IMR-90 (cell line): ENCODE measurements around the gene MCM5. TPM values are rescaled to one million over a fixed set of nuclear protein-coding genes. Genes with fewer than 3 reads are reported as not detected.

ENCODE experiments used
- ATAC-seq: fragments of 200-7000 bp; cut with Tn5 transposase; 2 replicates; pipeline ENCODE4 v1.9.1; 2020; ENCODE audit warnings: low read depth, mild to moderate bottlenecking, moderate library complexity
- BruUV-seq: library from RNA; stranded (reverse); fragments of 400-500 nt; replicated peaks from 2 replicates; lab custom pipeline; 2021; lab: Mats Ljungman, UMichigan
- CTCF ChIA-PET: fragments of 300-600 bp; formaldehyde crosslinking; extraction: SDS; loops from one replicate; lab custom pipeline; 2021; ENCODE audit warnings: antibody characterized with exemption; lab: Yijun Ruan, JAX
- POLR2A ChIA-PET: fragments of 300-600 bp; sonication (Branson Sonifier 250); formaldehyde crosslinking; loops from one replicate; lab custom pipeline; 2022; ENCODE audit warnings: antibody characterized with exemption; ENCODE audit not compliant: unreplicated experiment; lab: Charles Lee
- DNase-seq: peaks from one replicate; pipeline ENCODE4 v3.0.0; 2013
- H2AFZ ChIP-seq: replicated peaks from 2 replicates; pipeline ENCODE3; 2013; ENCODE audit warnings: low read length, mild to moderate bottlenecking; ENCODE audit not compliant: poor library complexity
- H2AK5ac ChIP-seq: 2 replicates; pipeline ENCODE4 v1.6.1; 2013; ENCODE audit warnings: low read depth, low read length, inconsistent platforms
- H2AK9ac ChIP-seq: replicated peaks from 2 replicates; pipeline ENCODE3; 2013; ENCODE audit warnings: mild to moderate bottlenecking, low read depth, low read length, moderate library complexity; ENCODE audit not compliant: poor library complexity
- H2BK120ac ChIP-seq: 2 replicates; pipeline ENCODE4 v1.6.1; 2013; ENCODE audit warnings: low read depth, low read length, inconsistent platforms
- H2BK15ac ChIP-seq: 3 replicates; pipeline ENCODE4 v1.6.1; 2013; ENCODE audit warnings: low read depth, low read length, inconsistent platforms
- H2BK20ac ChIP-seq: 2 replicates; pipeline ENCODE4 v1.6.1; 2013; ENCODE audit warnings: low read depth, mild to moderate bottlenecking, inconsistent platforms, low read length, moderate library complexity
- H2BK5ac ChIP-seq: 2 replicates; pipeline ENCODE4 v1.6.1; 2013; ENCODE audit warnings: mild to moderate bottlenecking, low read depth, low read length, inconsistent platforms; ENCODE audit not compliant: poor library complexity, severe bottlenecking
- H3K14ac ChIP-seq: replicated peaks from 2 replicates; pipeline ENCODE4 v1.6.1; 2013; ENCODE audit warnings: low read depth, low read length, inconsistent platforms
- H3K18ac ChIP-seq: 2 replicates; pipeline ENCODE4 v1.6.1; 2013; ENCODE audit warnings: low read depth, low read length, control low read depth
- H3K23ac ChIP-seq: 2 replicates; pipeline ENCODE4 v1.6.1; 2013; ENCODE audit warnings: low read depth, low read length, inconsistent platforms
- H3K27ac ChIP-seq: 2 replicates; pipeline ENCODE4 v1.5.1; 2013; ENCODE audit warnings: mild to moderate bottlenecking, control low read depth, low read length; ENCODE audit not compliant: insufficient read depth
- H3K27me3 ChIP-seq: 2 replicates; pipeline ENCODE4 v1.6.1; 2013; ENCODE audit warnings: low read length; ENCODE audit not compliant: control insufficient read depth, insufficient read depth
- H3K36me3 ChIP-seq: 2 replicates; pipeline ENCODE4 v1.6.1; 2013; ENCODE audit warnings: low read length, mixed read lengths; ENCODE audit not compliant: control insufficient read depth, insufficient read depth
- H3K4ac ChIP-seq: 2 replicates; pipeline ENCODE4 v1.6.1; 2013; ENCODE audit warnings: low read depth, low read length, inconsistent platforms
- H3K4me1 ChIP-seq: 2 replicates; pipeline ENCODE4 v1.6.1; 2013; ENCODE audit warnings: low read length, mixed read lengths; ENCODE audit not compliant: control insufficient read depth, insufficient read depth
- H3K4me2 ChIP-seq: 2 replicates; pipeline ENCODE4 v1.6.1; 2013; ENCODE audit warnings: low read depth, mild to moderate bottlenecking, control low read depth, low read length, moderate library complexity
- H3K4me3 ChIP-seq: 2 replicates; pipeline ENCODE4 v1.5.1; 2013; ENCODE audit warnings: low read depth, mild to moderate bottlenecking, control low read depth, low read length, moderate library complexity; ENCODE audit not compliant: insufficient read depth
- H3K56ac ChIP-seq: 2 replicates; pipeline ENCODE4 v1.6.1; 2013; ENCODE audit warnings: low read length, inconsistent platforms; ENCODE audit not compliant: insufficient read depth; ENCODE audit errors: extremely low read depth
- H3K79me1 ChIP-seq, 2 experiments: 2 replicates each; pipeline ENCODE4 v1.6.1; 2013; ENCODE audit warnings: low read length in 2 of 2, inconsistent platforms in 1 of 2, low read depth in 1 of 2
- H3K9ac ChIP-seq: 2 replicates; pipeline ENCODE4 v1.6.1; 2013; ENCODE audit warnings: low read depth, low read length, control low read depth
- H3K9me1 ChIP-seq: 2 replicates; pipeline ENCODE4 v1.6.1; 2013; ENCODE audit warnings: low read length, inconsistent platforms; ENCODE audit not compliant: insufficient read depth
- H3K9me3 ChIP-seq: 2 replicates; pipeline ENCODE4 v1.6.1; 2013; ENCODE audit warnings: low read length; ENCODE audit not compliant: control insufficient read depth, insufficient read depth
- H4K20me1 ChIP-seq: 2 replicates; pipeline ENCODE4 v1.6.1; 2013; ENCODE audit warnings: low read length, inconsistent platforms; ENCODE audit not compliant: insufficient read depth
- H4K5ac ChIP-seq: 2 replicates; pipeline ENCODE4 v1.6.1; 2013; ENCODE audit warnings: mild to moderate bottlenecking, low read depth, low read length, control low read depth
- H4K8ac ChIP-seq, 2 experiments: 2 replicates each; pipeline ENCODE4 v1.6.1; 2013; ENCODE audit warnings: low read depth in 2 of 2, low read length in 2 of 2, control low read depth in 1 of 2, inconsistent platforms in 1 of 2
- H4K91ac ChIP-seq: 2 replicates; pipeline ENCODE4 v1.6.1; 2013; ENCODE audit warnings: low read depth, low read length, inconsistent platforms; ENCODE audit not compliant: insufficient read depth
- MAZ ChIP-seq: IDR thresholded peaks from 2 replicates; pipeline ENCODE4 v1.6.1; 2012; ENCODE audit warnings: low read depth, mild to moderate bottlenecking, low read length, improper control_type of control experiment, moderate library complexity, borderline replicate concordance
- NFE2L2 ChIP-seq: fragments of 150-350 bp; IDR thresholded peaks from 2 replicates; pipeline ENCODE4 v1.6.1; 2016; ENCODE audit warnings: low read depth, mild to moderate bottlenecking, low read length
- WGBS, 2 experiments: methylation state at CpG; one replicate each; pipeline versions ENCODE4 v1.1.5 to v1.1.7; 2013; ENCODE audit warnings: missing lambda C conversion rate in 2 of 2; ENCODE audit not compliant: insufficient read length in 1 of 2; ENCODE audit errors: extremely low coverage in 2 of 2; 5-methylcytosine and 5-hydroxymethylcytosine counted together
- dilution Hi-C: fragments of 300-500 bp; cut with HindIII; formaldehyde crosslinking; loops from one replicate; pipeline ENCODE4 v1.14.3; 2018; ENCODE audit warnings: low sequenced_read_pairs; ENCODE audit not compliant: unreplicated experiment
- in situ Hi-C: fragments of 300-500 bp; cut with MboI; formaldehyde crosslinking; loops from 3 replicates; pipeline ENCODE4 v1.14.3; 2019; ENCODE audit warnings: low sequenced_read_pairs, inconsistent platforms, mixed read lengths
- intact Hi-C: fragments of 100-400 bp; cut with micrococcal nuclease; formaldehyde crosslinking; loops from 2 replicates; pipeline ENCODE4 v1.10.0; 2022
- polyA plus RNA-seq, 3 experiments: library from polyadenylated mRNA; depleted of rRNA; stranded (reverse); fragments of >200 nt; gene quantifications; 2 replicates each; pipeline ENCODE4 v1.2.3, GENCODE V29; 2012; ENCODE audit warnings: low replicate concordance in 1 of 3
- total RNA-seq: library from RNA; depleted of rRNA; stranded (reverse); fragments of >200 nt; gene quantifications from 2 replicates; pipeline ENCODE4 v1.2.3, GENCODE V29; 2012

Gene MCM5
- total and polyA plus RNA-seq, 2 of the 4 experiments (the other 2 are of a cell fraction), result 43.0 to 58.6 TPM

- BruUV-seq, result no TSS peak
- Histone ChIP-seq H3K27ac (no peak overlapping the region), H3K9me3 (no peaks in the 10 kb centered on the region), H3K36me3 (peaks cover 10% of the 10 kb centered on the region), H3K79me1 (peaks cover 0 to 17% of the 10 kb centered on the region in 2 experiments; a peak in 2 of 4 replicates), H4K5ac (no peak overlapping the region), H3K56ac (no peak overlapping the region), H3K9ac (no peak overlapping the region), H3K27me3 (no peaks in the 10 kb centered on the region), H4K8ac (peak overlapping the region in 1 of 2 experiments; percentile 14; a peak in 1 of 4 replicates), H2AK5ac (no peak overlapping the region; the same call in 1 of the 2 replicates), H2BK5ac (no peak overlapping the region), H2BK120ac (no peak overlapping the region), H3K4me1 (peaks cover 18% of the 10 kb centered on the region), H3K4me2 (no peak overlapping the region), H2AFZ (peak overlapping the region; percentile 37), H4K20me1 (peaks cover 6% of the 10 kb centered on the region; the same call in 1 of the 2 replicates), H3K18ac (no peak overlapping the region), H2BK20ac (no peak overlapping the region), H4K91ac (no peak overlapping the region), H3K14ac (peak overlapping the region; percentile 2; the same call in 1 of the 2 replicates), H2BK15ac (no peak overlapping the region; the same call in 2 of the 3 replicates), H3K4me3 (no peak overlapping the region), H3K23ac (no peak overlapping the region), H3K9me1 (no peaks in the 10 kb centered on the region; the same call in 1 of the 2 replicates), H2AK9ac (peak overlapping the region; percentile 50), H3K4ac (no peak overlapping the region)
- peak; percentile 38 for DNase-seq
- intact Hi-C loops (no loop called here), dilution Hi-C loops (no loop called here), in situ Hi-C loops (no loop called here)
- peak; percentile 13; the same call in 1 of the 2 replicates for ATAC-seq
- no peak for TF ChIP-seq NFE2L2
- TF ChIP-seq MAZ, result 0 out of 2 replicates have a peak, but pooled peaks have one; percentile 11
- POLR2A ChIA-PET, result no interaction called here
- CTCF ChIA-PET, result interaction anchor here (1.0 kb wide), 1 partner anchor 157 kb away, joined by 3 read pairs; no protein-coding TSS in a partner anchor
- 74% methylated on average over 5 of the region's 11 CpGs; no CpG with 5 or more reads in 1 of the 2 experiments for WGBS, 2 experiments
Observed at GRCh38 chr22:35425971-35426800, 26.2 kb downstream of the MCM5 start.
